Activated CD8-positive, alpha-beta T cell treated with anti-CD3 and anti-CD28 coated beads, Interleukin-2, amount 10 ng/mL, durations not matched to agents 7 days and 5 days (primary cell): ENCODE data around the gene USF3. TPM values are rescaled to one million over a fixed set of nuclear protein-coding genes. Genes with fewer than 3 reads are reported as not detected.

Experiments used
- ATAC-seq: fragments of 150-1000 bp; cut with Tn5 transposase; one replicate; pipeline ENCODE4 v1.10.0; 2021; ENCODE audit warnings: moderate library complexity
- CTCF ChIA-PET: fragments of 350-600 bp; sonication (Branson Sonifier 250); formaldehyde crosslinking; loops from one replicate; lab custom pipeline; 2021; ENCODE audit warnings: antibody characterized with exemption; lab: Charles Lee
- POLR2A ChIA-PET: fragments of 350-600 bp; sonication (Branson Sonifier 250); formaldehyde crosslinking; loops from one replicate; lab custom pipeline; 2021; ENCODE audit warnings: antibody characterized with exemption; lab: Charles Lee
- DNase-seq: peaks from one replicate; pipeline ENCODE4 v3.0.0-alpha.2; 2020
- H3K27ac Mint-ChIP-seq: one replicate; pipeline ENCODE4 v1.8.0; 2021; ENCODE audit warnings: mild to moderate bottlenecking, mixed read lengths
- H3K27me3 Mint-ChIP-seq: one replicate; pipeline ENCODE4 v1.8.0; 2021; ENCODE audit warnings: low read depth, mixed read lengths
- H3K36me3 Mint-ChIP-seq: one replicate; pipeline ENCODE4 v1.8.0; 2021; ENCODE audit warnings: low read depth, mixed read lengths
- H3K4me1 Mint-ChIP-seq: one replicate; pipeline ENCODE4 v1.8.0; 2021; ENCODE audit warnings: low read depth, mixed read lengths
- H3K4me3 Mint-ChIP-seq: one replicate; pipeline ENCODE4 v1.8.0; 2021; ENCODE audit warnings: mild to moderate bottlenecking, mixed read lengths
- H3K9me3 Mint-ChIP-seq: one replicate; pipeline ENCODE4 v1.8.0; 2022; ENCODE audit warnings: mixed read lengths; ENCODE audit not compliant: insufficient read depth
- total RNA-seq, 2 experiments: library from RNA; stranded (reverse); gene quantifications; one replicate each; pipeline ENCODE4 v1.2.3, GENCODE V29; 2021

The USF3 gene
- total RNA-seq, 2 experiments from 2014 or later: 16.3 to 18.0 TPM

- POLR2A ChIA-PET: interaction anchor here (1.0 kb wide), 1 partner anchor 28 kb away, joined by 3 read pairs; the partner anchor contains the start of gene USF3
- H3K4me3 Mint-ChIP-seq: no peak overlapping the region
- peaks cover 27% of the 10 kb centered on the region for H3K4me1 Mint-ChIP-seq
- H3K9me3 Mint-ChIP-seq: no peaks in the 10 kb centered on the region
- CTCF ChIA-PET: interaction anchor here (0.7 to 1.4 kb wide), 2 partner anchors 77 to 84 kb away, joined by 3 to 4 read pairs; no protein-coding TSS in a partner anchor
- H3K27ac Mint-ChIP-seq: peak overlapping the region; percentile 78
- no peaks in the 10 kb centered on the region for H3K27me3 Mint-ChIP-seq
- H3K36me3 Mint-ChIP-seq: peaks cover 32% of the 10 kb centered on the region
- DNase-seq (no peak), ATAC-seq (no peak)
Observed at GRCh38 chr3:113668015-113668414, 28.4 kb downstream of the USF3 start.

GRCh38 chr3:113664523-113665094, 31.8 kb downstream of the USF3 start:
- CTCF ChIA-PET: interaction anchor here (0.8 to 1.2 kb wide), 2 partner anchors 9 to 57 kb away, joined by 3 read pairs; no protein-coding TSS in a partner anchor
- H3K4me1 Mint-ChIP-seq: peaks cover 27% of the 10 kb centered on the region
- no peaks in the 10 kb centered on the region for H3K27me3 Mint-ChIP-seq
- no peak overlapping the region for H3K4me3 Mint-ChIP-seq
- ATAC-seq: no peak
- H3K9me3 Mint-ChIP-seq: no peaks in the 10 kb centered on the region
- H3K36me3 Mint-ChIP-seq: peaks cover 47% of the 10 kb centered on the region
- POLR2A ChIA-PET: no interaction called here
- DNase-seq: no peak
- no peak overlapping the region for H3K27ac Mint-ChIP-seq

GRCh38 chr3:113663761-113664160, 32.7 kb downstream of the USF3 start:
- Mint-ChIP-seq H3K9me3 (no peaks in the 10 kb centered on the region), H3K4me1 (peaks cover 27% of the 10 kb centered on the region), H3K27me3 (no peaks in the 10 kb centered on the region), H3K4me3 (no peak overlapping the region), H3K27ac (no peak overlapping the region), H3K36me3 (peaks cover 48% of the 10 kb centered on the region)
- ChIA-PET POLR2A (no interaction called here), CTCF (no interaction called here)
- no peak for DNase-seq
- ATAC-seq: no peak

- ChIA-PET CTCF (interaction anchor here (1.3 kb wide), 1 partner anchor 12 kb away, joined by 3 read pairs; no protein-coding TSS in a partner anchor), POLR2A (no interaction called here)
- H3K9me3 Mint-ChIP-seq: no peaks in the 10 kb centered on the region
- H3K36me3 Mint-ChIP-seq: peaks cover 47% of the 10 kb centered on the region
- DNase-seq (no peak), ATAC-seq (no peak)
- H3K4me3 Mint-ChIP-seq: no peak overlapping the region
- no peaks in the 10 kb centered on the region for H3K27me3 Mint-ChIP-seq
- H3K27ac Mint-ChIP-seq: no peak overlapping the region
- peaks cover 26% of the 10 kb centered on the region for H3K4me1 Mint-ChIP-seq
Observed at GRCh38 chr3:113663324-113663750, 33.1 kb downstream of the USF3 start.

- peak overlapping the region; percentile 18 for H3K27ac Mint-ChIP-seq
- H3K4me3 Mint-ChIP-seq: no peak overlapping the region
- H3K4me1 Mint-ChIP-seq: peaks cover 21% of the 10 kb centered on the region
- H3K27me3 Mint-ChIP-seq: no peaks in the 10 kb centered on the region
- POLR2A ChIA-PET: no interaction called here
- H3K9me3 Mint-ChIP-seq: no peaks in the 10 kb centered on the region
- ATAC-seq (no peak), DNase-seq (no peak)
- peaks cover 49% of the 10 kb centered on the region for H3K36me3 Mint-ChIP-seq
- CTCF ChIA-PET: interaction anchor here (1.3 kb wide), 1 partner anchor 11 kb away, joined by 3 read pairs; no protein-coding TSS in a partner anchor
Observed at GRCh38 chr3:113662824-113663223, 33.6 kb downstream of the USF3 start.

GRCh38 chr3:113660896-113661295, 35.5 kb downstream of the USF3 start:
- CTCF ChIA-PET: interaction anchor here (1.0 kb wide), 1 partner anchor 8 kb away, joined by 3 read pairs; no protein-coding TSS in a partner anchor
- Mint-ChIP-seq H3K4me1 (peaks cover 8% of the 10 kb centered on the region), H3K27ac (no peak overlapping the region)

GRCh38 chr3:113660458-113660857, 36.0 kb downstream of the USF3 start:
- Mint-ChIP-seq H3K9me3 (no peaks in the 10 kb centered on the region), H3K4me1 (peaks cover 8% of the 10 kb centered on the region), H3K27me3 (no peaks in the 10 kb centered on the region), H3K27ac (no peak overlapping the region), H3K4me3 (no peak overlapping the region), H3K36me3 (peaks cover 52% of the 10 kb centered on the region)
- ChIA-PET CTCF (interaction anchor here (1.0 kb wide), 1 partner anchor 8 kb away, joined by 3 read pairs; no protein-coding TSS in a partner anchor), POLR2A (interaction anchor here (1.1 kb wide), 1 partner anchor 36 kb away, joined by 3 read pairs; the partner anchor contains the start of gene USF3)
- DNase-seq (no peak), ATAC-seq (no peak)

More at GRCh38 chr3:113660896-113661295, 35.5 kb downstream of the USF3 start:
- peaks cover 52% of the 10 kb centered on the region for H3K36me3 Mint-ChIP-seq
- H3K27me3 Mint-ChIP-seq: no peaks in the 10 kb centered on the region
- POLR2A ChIA-PET: interaction anchor here (1.1 kb wide), 1 partner anchor 35 kb away, joined by 3 read pairs; the partner anchor contains the start of gene USF3
- no peaks in the 10 kb centered on the region for H3K9me3 Mint-ChIP-seq
- ATAC-seq: no peak
- H3K4me3 Mint-ChIP-seq: no peak overlapping the region
- DNase-seq: no peak

- ChIA-PET POLR2A (no interaction called here), CTCF (interaction anchor here (1.0 kb wide), 1 partner anchor 9 kb away, joined by 3 read pairs; no protein-coding TSS in a partner anchor)
- no peak overlapping the region for H3K4me3 Mint-ChIP-seq
- no peak overlapping the region for H3K27ac Mint-ChIP-seq
- H3K4me1 Mint-ChIP-seq: peaks cover 6% of the 10 kb centered on the region
- peaks cover 50% of the 10 kb centered on the region for H3K36me3 Mint-ChIP-seq
- no peaks in the 10 kb centered on the region for H3K27me3 Mint-ChIP-seq
- ATAC-seq (no peak), DNase-seq (no peak)
- no peaks in the 10 kb centered on the region for H3K9me3 Mint-ChIP-seq
Observed at GRCh38 chr3:113659996-113660395, 36.4 kb downstream of the USF3 start.

GRCh38 chr3:113659101-113659541, 37.3 kb downstream of the USF3 start:
- ATAC-seq (no peak), DNase-seq (no peak)
- H3K27me3 Mint-ChIP-seq: no peaks in the 10 kb centered on the region
- no peak overlapping the region for H3K27ac Mint-ChIP-seq
- H3K9me3 Mint-ChIP-seq: no peaks in the 10 kb centered on the region
- ChIA-PET POLR2A (no interaction called here), CTCF (interaction anchor here (0.7 kb wide), 1 partner anchor 292 kb away, joined by 3 read pairs; no protein-coding TSS in a partner anchor)
- H3K36me3 Mint-ChIP-seq: peaks cover 44% of the 10 kb centered on the region
- H3K4me3 Mint-ChIP-seq: no peak overlapping the region
- H3K4me1 Mint-ChIP-seq: no peaks in the 10 kb centered on the region

- POLR2A ChIA-PET: no interaction called here
- peaks cover 41% of the 10 kb centered on the region for H3K36me3 Mint-ChIP-seq
- no peaks in the 10 kb centered on the region for H3K27me3 Mint-ChIP-seq
- no peak for ATAC-seq
- H3K4me1 Mint-ChIP-seq: no peaks in the 10 kb centered on the region
- no peaks in the 10 kb centered on the region for H3K9me3 Mint-ChIP-seq
- no peak overlapping the region for H3K4me3 Mint-ChIP-seq
- no peak overlapping the region for H3K27ac Mint-ChIP-seq
- no peak for DNase-seq
- CTCF ChIA-PET: interaction anchor here (1.4 kb wide), 1 partner anchor 25 kb away, joined by 3 read pairs; no protein-coding TSS in a partner anchor
Observed at GRCh38 chr3:113658107-113658506, 38.3 kb downstream of the USF3 start.

GRCh38 chr3:113654851-113655250, 41.6 kb downstream of the USF3 start:
- POLR2A ChIA-PET: no interaction called here

GRCh38 chr3:113654310-113654709, 42.1 kb downstream of the USF3 start:
- H3K27ac Mint-ChIP-seq: no peak overlapping the region
- no peak overlapping the region for H3K4me3 Mint-ChIP-seq
- H3K4me1 Mint-ChIP-seq: no peaks in the 10 kb centered on the region
- no peak for DNase-seq
- POLR2A ChIA-PET: no interaction called here
- peaks cover 17% of the 10 kb centered on the region for H3K36me3 Mint-ChIP-seq
- no peaks in the 10 kb centered on the region for H3K27me3 Mint-ChIP-seq
- no peaks in the 10 kb centered on the region for H3K9me3 Mint-ChIP-seq
- CTCF ChIA-PET: no interaction called here
- no peak for ATAC-seq

More at GRCh38 chr3:113654851-113655250, 41.6 kb downstream of the USF3 start:
- DNase-seq (no peak), ATAC-seq (no peak)
- Mint-ChIP-seq H3K4me3 (no peak overlapping the region), H3K9me3 (no peaks in the 10 kb centered on the region), H3K4me1 (no peaks in the 10 kb centered on the region), H3K27me3 (no peaks in the 10 kb centered on the region), H3K27ac (no peak overlapping the region), H3K36me3 (peaks cover 22% of the 10 kb centered on the region)
- CTCF ChIA-PET: no interaction called here
